DOHH2 (cell line): ENCODE measurements around the gene AKAP17A.

ENCODE experiments used
- CTCF ChIP-seq: fragments of 200-600 bp; sonication (generic); IDR thresholded peaks from one replicate; pipeline ENCODE4 v1.5.1; 2014; ENCODE audit warnings: antibody characterized with exemption, mild to moderate bottlenecking, low read depth, low read length; ENCODE audit not compliant: poor library complexity, severe bottlenecking
- EZH2phosphoT487 ChIP-seq: fragments of 200-600 bp; sonication (generic); IDR thresholded peaks from 2 replicates; pipeline ENCODE4 v1.6.1; 2017; ENCODE audit warnings: borderline replicate concordance, mild to moderate bottlenecking, antibody characterized with exemption, low read length, moderate library complexity, mixed read lengths

- no peak for TF ChIP-seq CTCF
- TF ChIP-seq EZH2phosphoT487 = no peak
Observed at GRCh38 chrX:1595711-1596060, 4.3 kb downstream of the AKAP17A start.
